ENCODE results near the gene PPP4R3A. TPM values are rescaled to one million over a fixed set of nuclear protein-coding genes. Genes with fewer than 3 reads are reported as not detected.

The PPP4R3A gene
- total RNA-seq, 2 experiments from 2014 or later = 84.7 to 119 TPM

DNA sequence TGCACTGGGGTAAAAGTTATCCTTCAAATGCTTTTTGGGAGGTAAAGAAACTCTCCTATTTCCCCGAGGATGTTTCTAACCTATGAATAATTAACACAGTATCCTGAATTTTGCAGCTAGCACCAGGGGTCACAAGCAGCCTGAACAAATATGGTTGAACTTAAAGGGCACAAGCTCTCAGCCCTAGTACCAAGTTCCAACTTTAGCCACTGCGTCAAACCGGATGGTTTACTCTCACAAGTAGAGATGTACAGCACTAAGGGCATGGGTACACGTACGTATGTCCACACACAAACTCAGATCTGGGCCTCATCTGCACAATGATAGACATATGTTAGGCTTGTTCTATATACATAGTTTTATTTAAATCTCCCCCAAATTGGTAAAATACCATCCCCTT is 97.2 kb downstream of the PPP4R3A start:
- BruUV-seq (replicated peaks) = no TSS peak
- peaks cover 91% of the 10 kb centered on the region for H3K79me2 ChIP-seq (ENCODE audit: insufficient read depth, low read depth, low read length)
- intact Hi-C loops (cut with micrococcal nuclease; ENCODE audit: unreplicated experiment) = no loop called here
- H3K36me3 ChIP-seq (ENCODE audit: insufficient read depth, low read length) = peaks cover 90% of the 10 kb centered on the region
- no peaks in the 10 kb centered on the region for H3K9me3 ChIP-seq (ENCODE audit: low read length)
- peak overlapping the region; percentile 94 for H3K27ac ChIP-seq (ENCODE audit: low read depth, low read length, poor library complexity, severe bottlenecking)
- no peaks in the 10 kb centered on the region for H3K9me2 ChIP-seq (ENCODE audit: insufficient read depth, low read length)
- peak overlapping the region; percentile 89 for H3K4me3 ChIP-seq (ENCODE audit: low read depth, low read length, poor library complexity, severe bottlenecking)
- POLR2A ChIA-PET = interaction anchor here (1.1 to 12.4 kb wide), 7 partner anchors 12 to 164 kb away, joined by 3 to 196 read pairs (median 5); no protein-coding TSS in a partner anchor
- peaks cover 68% of the 10 kb centered on the region for H3K4me1 ChIP-seq (ENCODE audit: insufficient read depth, low read length, poor library complexity, severe bottlenecking)
- peaks cover 47% of the 10 kb centered on the region for H4K20me1 ChIP-seq (ENCODE audit: insufficient read depth, low read length)
- peak overlapping the region; percentile 99 for H3K4me2 ChIP-seq (ENCODE audit: low read length)
- no peak overlapping the region for H2AFZ ChIP-seq (ENCODE audit: low read length)
- CTCF ChIA-PET (ENCODE audit: unreplicated experiment) = interaction anchor here (0.8 to 3.7 kb wide), 3 partner anchors 9 to 90 kb away, joined by 3 to 15 read pairs (median 4); no protein-coding TSS in a partner anchor
- no peak for DNase-seq (ENCODE audit: low spot score)
- TF ChIP-seq, protein P1, sequence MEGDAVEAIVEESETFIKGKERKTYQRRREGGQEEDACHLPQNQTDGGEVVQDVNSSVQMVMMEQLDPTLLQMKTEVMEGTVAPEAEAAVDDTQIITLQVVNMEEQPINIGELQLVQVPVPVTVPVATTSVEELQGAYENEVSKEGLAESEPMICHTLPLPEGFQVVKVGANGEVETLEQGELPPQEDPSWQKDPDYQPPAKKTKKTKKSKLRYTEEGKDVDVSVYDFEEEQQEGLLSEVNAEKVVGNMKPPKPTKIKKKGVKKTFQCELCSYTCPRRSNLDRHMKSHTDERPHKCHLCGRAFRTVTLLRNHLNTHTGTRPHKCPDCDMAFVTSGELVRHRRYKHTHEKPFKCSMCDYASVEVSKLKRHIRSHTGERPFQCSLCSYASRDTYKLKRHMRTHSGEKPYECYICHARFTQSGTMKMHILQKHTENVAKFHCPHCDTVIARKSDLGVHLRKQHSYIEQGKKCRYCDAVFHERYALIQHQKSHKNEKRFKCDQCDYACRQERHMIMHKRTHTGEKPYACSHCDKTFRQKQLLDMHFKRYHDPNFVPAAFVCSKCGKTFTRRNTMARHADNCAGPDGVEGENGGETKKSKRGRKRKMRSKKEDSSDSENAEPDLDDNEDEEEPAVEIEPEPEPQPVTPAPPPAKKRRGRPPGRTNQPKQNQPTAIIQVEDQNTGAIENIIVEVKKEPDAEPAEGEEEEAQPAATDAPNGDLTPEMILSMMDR (conservative IDR thresholded peaks at IDR 0.05; ENCODE audit: low read length) = no peak
- TF ChIP-seq EZH2phosphoT487 (IDR thresholded peaks at IDR 0.05; ENCODE audit: borderline replicate concordance, low read depth, low read length) = no peak

DNA sequence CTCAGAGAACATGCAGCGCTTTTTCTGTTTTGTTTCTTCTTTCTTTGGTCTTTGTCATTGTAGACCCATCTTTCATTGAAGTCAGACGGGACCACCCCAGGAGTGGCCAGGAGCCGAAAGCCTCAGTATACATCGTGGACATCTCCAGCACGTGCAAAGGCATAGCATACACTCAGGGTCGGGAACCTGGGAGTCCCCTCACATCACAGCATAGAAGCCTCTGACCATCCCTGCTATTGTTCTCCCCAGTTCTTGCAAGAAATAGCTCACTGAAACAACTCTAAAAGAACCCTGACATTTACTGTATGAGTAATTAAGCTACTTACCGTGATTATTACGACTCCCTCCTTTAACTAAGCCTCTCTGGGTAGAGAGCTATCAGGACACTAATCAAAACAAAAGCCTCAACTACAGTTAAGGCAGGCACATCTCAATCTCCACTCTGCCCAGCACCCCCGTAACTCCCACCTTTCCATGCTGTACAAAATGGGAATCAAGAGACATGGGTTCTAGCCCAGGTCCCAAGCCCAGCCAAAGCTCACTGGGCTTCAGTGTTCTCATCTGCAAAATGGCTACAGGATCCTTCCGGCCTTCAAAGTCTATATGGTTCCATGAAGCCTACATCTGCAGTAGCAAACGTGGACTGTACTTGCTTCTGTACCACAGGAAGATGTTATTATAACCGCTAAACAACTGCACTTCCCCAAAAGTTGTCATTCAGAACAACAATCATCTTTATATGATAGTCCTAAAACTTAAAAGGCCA is 99.2 kb downstream of the PPP4R3A start:
- peaks cover 100% of the 10 kb centered on the region for H3K79me2 ChIP-seq (ENCODE audit: insufficient read depth, low read depth, low read length)
- peaks cover 100% of the 10 kb centered on the region for H3K36me3 ChIP-seq (ENCODE audit: insufficient read depth, low read length)
- no peak overlapping the region for H2AFZ ChIP-seq (ENCODE audit: low read length)
- intact Hi-C loops (cut with micrococcal nuclease; ENCODE audit: unreplicated experiment) = no loop called here
- TF ChIP-seq EZH2phosphoT487 (IDR thresholded peaks at IDR 0.05; ENCODE audit: borderline replicate concordance, low read depth, low read length) = no peak
- TF ChIP-seq, protein P1 (conservative IDR thresholded peaks at IDR 0.05; ENCODE audit: low read length) = no peak
- CTCF ChIA-PET (ENCODE audit: unreplicated experiment) = interaction anchor here (1.1 kb wide), 1 partner anchor 13 kb away, joined by 5 read pairs; no protein-coding TSS in a partner anchor
- H3K9me3 ChIP-seq (ENCODE audit: low read length) = no peaks in the 10 kb centered on the region
- POLR2A ChIA-PET = interaction anchor here (0.7 to 12.4 kb wide), 7 partner anchors 10 to 98 kb away, joined by 3 to 196 read pairs (median 3); no protein-coding TSS in a partner anchor
- H3K4me1 ChIP-seq (ENCODE audit: insufficient read depth, low read length, poor library complexity, severe bottlenecking) = peaks cover 87% of the 10 kb centered on the region
- H3K4me3 ChIP-seq (ENCODE audit: low read depth, low read length, poor library complexity, severe bottlenecking) = peak overlapping the region; percentile 89
- peak overlapping the region; percentile 50 for H3K27ac ChIP-seq (ENCODE audit: low read depth, low read length, poor library complexity, severe bottlenecking)
- H4K20me1 ChIP-seq (ENCODE audit: insufficient read depth, low read length) = peaks cover 64% of the 10 kb centered on the region
- H3K4me2 ChIP-seq (ENCODE audit: low read length) = peak overlapping the region; percentile 99
- H3K9me2 ChIP-seq (ENCODE audit: insufficient read depth, low read length) = no peaks in the 10 kb centered on the region
- DNase-seq (ENCODE audit: low spot score) = peak; percentile 61
- no TSS peak for BruUV-seq (replicated peaks)

Data from OCI-LY7 (cell line).